NB4 (cell line): ENCODE results near the gene CCDC149.

Source experiments
- DNase-seq: peaks from one replicate; pipeline ENCODE4 v3.0.0; 2010; ENCODE audit warnings: low read depth
- H3K4me3 ChIP-seq: one replicate; pipeline ENCODE4 v1.5.1; 2011; ENCODE audit warnings: mild to moderate bottlenecking, low read depth, low read length, moderate library complexity
- CTCF ChIP-seq: IDR thresholded peaks from one replicate; pipeline ENCODE4 v1.5.1; 2012; ENCODE audit warnings: low read depth, low read length
- MAX ChIP-seq: IDR thresholded peaks from 2 replicates; pipeline ENCODE4 v1.6.1; 2011; ENCODE audit warnings: low read depth, low read length
- MYC ChIP-seq: IDR thresholded peaks from 2 replicates; pipeline ENCODE4 v1.6.1; 2011; ENCODE audit warnings: low read depth, low read length
- POLR2A ChIP-seq: IDR thresholded peaks from 2 replicates; pipeline ENCODE4 v1.6.1; 2011; ENCODE audit warnings: mild to moderate bottlenecking; ENCODE audit not compliant: insufficient read length; ENCODE audit errors: extremely low read depth

The CCDC149 gene

GRCh38 chr4:24774452-24774851, 138.4 kb downstream of the CCDC149 start:
- H3K4me3 ChIP-seq, result no peak overlapping the region
- TF ChIP-seq CTCF (no peak), MAX (no peak), MYC (no peak), POLR2A (no peak)
- no peak for DNase-seq

- TF ChIP-seq POLR2A, result no peak
- no peak for TF ChIP-seq CTCF
- no peak for TF ChIP-seq MYC
- DNase-seq, result no peak
- no peak overlapping the region for H3K4me3 ChIP-seq
These were observed 139.9 kb downstream of the CCDC149 start for GRCh38 chr4:24772952-24773351.

- TF ChIP-seq CTCF, result no peak
- no peak for TF ChIP-seq MAX
- no peak for TF ChIP-seq POLR2A
- no peak for TF ChIP-seq MYC
- no peak for DNase-seq
- H3K4me3 ChIP-seq, result no peak overlapping the region
These were observed 140.7 kb downstream of the CCDC149 start for GRCh38 chr4:24772061-24772705.

- no peak for DNase-seq
- no peak overlapping the region for H3K4me3 ChIP-seq
- no peak for TF ChIP-seq MYC
- TF ChIP-seq POLR2A, result no peak
- TF ChIP-seq CTCF, result no peak
- no peak for TF ChIP-seq MAX
These were observed 141.6 kb downstream of the CCDC149 start for GRCh38 chr4:24771241-24771640.

- DNase-seq, result no peak
- no peak for TF ChIP-seq MYC
- TF ChIP-seq CTCF, result no peak
- TF ChIP-seq MAX, result no peak
- no peak for TF ChIP-seq POLR2A
These were observed 142.2 kb downstream of the CCDC149 start for GRCh38 chr4:24770667-24771066.

GRCh38 chr4:24770032-24770584, 142.7 kb downstream of the CCDC149 start:
- peak; percentile 75 for DNase-seq
- no peak overlapping the region for H3K4me3 ChIP-seq
- TF ChIP-seq POLR2A (no peak), MYC (no peak), CTCF (no peak), MAX (peak; percentile 41; the same call in 1 of the 2 replicates)

More at GRCh38 chr4:24770667-24771066, 142.2 kb downstream of the CCDC149 start:
- no peak overlapping the region for H3K4me3 ChIP-seq
